Cardiac septum (tissue), 1 donor: ENCODE results near the gene RIMOC1. TPM values are rescaled to one million over a fixed set of nuclear protein-coding genes. Genes with fewer than 3 reads are reported as not detected.

Experiments used
- DNase-seq: peaks from one replicate; pipeline ENCODE4 v3.0.0-alpha.2; 2020; ENCODE audit warnings: low spot score
- intact Hi-C: fragments of 100-400 bp; cut with DNase I; formaldehyde crosslinking; loops from one replicate; pipeline ENCODE4 v1.14.0; 2022
- long read RNA-seq: library from polyadenylated mRNA; unstranded; transcript quantifications from one replicate; pipeline ENCODE4 v2.0.0, GENCODE V29; 2021
- total RNA-seq: library from RNA; stranded (reverse); fragmentation: NEBNext Ultra II Directional; extraction: Animal tissue kit (Norgen Biotek cat#: 25700); gene quantifications from one replicate; pipeline ENCODE4 v1.2.1, GENCODE V29; 2021
- donor health status: DM: no; HTN: no; CAD: no.

RIMOC1 gene
- total RNA-seq: 15.3 TPM
- long read RNA-seq, full-length matches to known transcripts: 4 of 8 reads
- long read RNA-seq, partial matches to known transcripts: 1 of 8 reads
- long read RNA-seq, other reads (novel, unspliced or antisense): 3 of 8 reads

GRCh38 chr5:41903892-41904799 lies at the start of gene RIMOC1:
Gene RIMOC1, plus strand, starts transcription at chr5:41904344. Its CDS starts 24 bp downstream, at chr5:41904368.
- peak; percentile 99 for DNase-seq
- intact Hi-C loops: loop anchor here (1.0 to 2.0 kb wide), 2 partner anchors 21 to 35 kb away; partner anchors contain the start of gene FBXO4

GRCh38 chr5:41856644-41857491 lies 47.3 kb upstream of the RIMOC1 start:
- intact Hi-C loops: loop anchor here (2.0 to 10.0 kb wide), 4 partner anchors 200 to 1030 kb away; no protein-coding TSS in a partner anchor
- no peak for DNase-seq

- DNase-seq: no peak
- intact Hi-C loops: loop anchor here (2.0 to 10.0 kb wide), 4 partner anchors 199 to 1029 kb away; no protein-coding TSS in a partner anchor
These were observed 46.2 kb upstream of the RIMOC1 start for GRCh38 chr5:41857989-41858388.

GRCh38 chr5:41858890-41859289 lies 45.3 kb upstream of the RIMOC1 start:
- DNase-seq: no peak
- intact Hi-C loops: loop anchor here (5.0 to 10.0 kb wide), 3 partner anchors 796 to 1028 kb away; no protein-coding TSS in a partner anchor

- intact Hi-C loops: loop anchor here (10.0 kb wide), 2 partner anchors 561 to 721 kb away; partner anchors contain the start of gene GHR
These were observed 40.2 kb upstream of the RIMOC1 start for GRCh38 chr5:41863871-41864486.

GRCh38 chr5:41869151-41869723 lies 34.9 kb upstream of the RIMOC1 start:
- intact Hi-C loops: loop anchor here (1.0 to 10.0 kb wide), 4 partner anchors 35 to 716 kb away; partner anchors contain the start of genes FBXO4, GHR and RIMOC1
- DNase-seq: peak; percentile 90

More at GRCh38 chr5:41863871-41864486, 40.2 kb upstream of the RIMOC1 start:
- DNase-seq: no peak

GRCh38 chr5:41869724-41870626 lies 34.2 kb upstream of the RIMOC1 start, which contains the start of gene OXCT1:
Gene OXCT1, minus strand, starts transcription at chr5:41870425. Its CDS starts 67 bp downstream, at chr5:41870358.
- peak; percentile 93 for DNase-seq
- intact Hi-C loops: loop anchor here (1.0 to 10.0 kb wide), 5 partner anchors 34 to 715 kb away; partner anchors contain the start of genes FBXO4, GHR and RIMOC1

- no peak for DNase-seq
- intact Hi-C loops: loop anchor here (1.0 kb wide), 1 partner anchor 38 kb away; no protein-coding TSS in a partner anchor
These were observed 33.5 kb upstream of the RIMOC1 start for GRCh38 chr5:41870627-41871048.

- intact Hi-C loops: no loop called here
- no peak for DNase-seq
These were observed 32.3 kb upstream of the RIMOC1 start for GRCh38 chr5:41871852-41872251.

- no peak for DNase-seq
- intact Hi-C loops: no loop called here
These were observed 29.6 kb upstream of the RIMOC1 start for GRCh38 chr5:41874512-41875060.

GRCh38 chr5:41875121-41875520 lies 29.0 kb upstream of the RIMOC1 start:
- no peak for DNase-seq
- intact Hi-C loops: no loop called here

- no peak for DNase-seq
- intact Hi-C loops: no loop called here
These were observed 27.5 kb upstream of the RIMOC1 start for GRCh38 chr5:41876678-41877077.

GRCh38 chr5:41877408-41877807 lies 26.7 kb upstream of the RIMOC1 start:
- DNase-seq: no peak

GRCh38 chr5:41878173-41878572 lies 26.0 kb upstream of the RIMOC1 start:
- no peak for DNase-seq
- intact Hi-C loops: no loop called here

More at GRCh38 chr5:41877408-41877807, 26.7 kb upstream of the RIMOC1 start:
- intact Hi-C loops: no loop called here

GRCh38 chr5:41878643-41879478 lies 25.3 kb upstream of the RIMOC1 start:
- DNase-seq: no peak

GRCh38 chr5:41882765-41883164 lies 21.4 kb upstream of the RIMOC1 start:
- DNase-seq: no peak
- intact Hi-C loops: no loop called here

More at GRCh38 chr5:41878643-41879478, 25.3 kb upstream of the RIMOC1 start:
- intact Hi-C loops: no loop called here
